SJSA1 (cell line): ENCODE results near the gene SLC41A1. TPM values are rescaled to one million over a fixed set of nuclear protein-coding genes. Genes with fewer than 3 reads are reported as not detected.
A peak's percentile ranks its signal among the peaks of the same experiment; 100 is the strongest.

ENCODE experiments used
- DNase-seq, 2 experiments: peaks; one replicate each; pipeline ENCODE4 v3.0.0-alpha.2; 2015 to 2020; ENCODE audit warnings: low spot score in 2 of 2, low read depth in 1 of 2
- H3K27ac ChIP-seq: fragments of 250-450 bp; sonication (Bioruptor Pico); 2 replicates; pipeline ENCODE4 v1.5.1; 2020; ENCODE audit warnings: mild to moderate bottlenecking, moderate library complexity
- H3K27me3 ChIP-seq: fragments of 250-450 bp; sonication (Bioruptor Pico); replicated peaks from 2 replicates; pipeline ENCODE4 v1.5.1; 2020; ENCODE audit warnings: mild to moderate bottlenecking, moderate library complexity
- H3K36me3 ChIP-seq: fragments of 250-450 bp; sonication (Bioruptor Pico); 2 replicates; pipeline ENCODE4 v1.5.1; 2020; ENCODE audit warnings: mild to moderate bottlenecking
- H3K4me1 ChIP-seq: fragments of 250-450 bp; sonication (Bioruptor Pico); replicated peaks from 2 replicates; pipeline ENCODE4 v1.6.1; 2021; ENCODE audit warnings: mild to moderate bottlenecking
- H3K4me3 ChIP-seq: fragments of 250-450 bp; sonication (Bioruptor Pico); 2 replicates; pipeline ENCODE4 v1.5.1; 2020; ENCODE audit warnings: mild to moderate bottlenecking
- H3K9me3 ChIP-seq: fragments of 250-450 bp; sonication (Bioruptor Pico); replicated peaks from 2 replicates; pipeline ENCODE4 v1.5.1; 2020; ENCODE audit warnings: mild to moderate bottlenecking
- total RNA-seq: library from RNA; depleted of rRNA; stranded (reverse); fragments of >200 nt; shearing (Covaris generic); gene quantifications from 2 replicates; pipeline ENCODE4 v1.2.3, GENCODE V29; 2014

Gene SLC41A1
- total RNA-seq, 1 experiment from 2014 or later = 21.0 TPM

DNA sequence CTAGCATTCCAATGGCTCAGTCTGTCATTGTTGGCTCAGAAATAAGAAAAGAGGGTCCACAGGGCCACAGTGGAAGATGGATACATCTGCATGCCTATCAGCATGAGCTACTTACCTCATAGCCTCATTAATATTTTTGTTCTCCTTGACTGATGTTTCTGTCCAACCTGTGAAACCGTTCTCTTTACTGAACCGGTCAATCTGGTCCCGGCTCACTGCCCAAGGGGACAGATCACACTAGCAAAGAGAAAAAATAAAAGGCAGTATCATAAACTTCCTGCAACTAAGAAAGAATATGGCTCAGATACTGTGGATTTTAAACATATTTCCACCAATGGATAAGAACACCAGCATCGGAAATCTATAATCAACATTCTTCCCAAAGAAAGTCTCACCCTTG is 42.4 kb downstream of the SLC41A1 start:
- Histone ChIP-seq H3K27ac (peak overlapping the region; percentile 47), H3K27me3 (no peaks in the 10 kb centered on the region), H3K4me1 (peaks cover 47% of the 10 kb centered on the region), H3K4me3 (no peak overlapping the region), H3K36me3 (peaks cover 14% of the 10 kb centered on the region), H3K9me3 (no peaks in the 10 kb centered on the region)
- DNase-seq = no peak

- Histone ChIP-seq H3K4me3 (no peak overlapping the region), H3K9me3 (no peaks in the 10 kb centered on the region), H3K4me1 (peaks cover 45% of the 10 kb centered on the region), H3K27ac (peak overlapping the region; percentile 47), H3K27me3 (no peaks in the 10 kb centered on the region), H3K36me3 (peaks cover 14% of the 10 kb centered on the region)
- peak; percentile 48 to 64 for DNase-seq
These were observed 43.2 kb downstream of the SLC41A1 start for GRCh38 chr1:205769641-205770365.

DNA sequence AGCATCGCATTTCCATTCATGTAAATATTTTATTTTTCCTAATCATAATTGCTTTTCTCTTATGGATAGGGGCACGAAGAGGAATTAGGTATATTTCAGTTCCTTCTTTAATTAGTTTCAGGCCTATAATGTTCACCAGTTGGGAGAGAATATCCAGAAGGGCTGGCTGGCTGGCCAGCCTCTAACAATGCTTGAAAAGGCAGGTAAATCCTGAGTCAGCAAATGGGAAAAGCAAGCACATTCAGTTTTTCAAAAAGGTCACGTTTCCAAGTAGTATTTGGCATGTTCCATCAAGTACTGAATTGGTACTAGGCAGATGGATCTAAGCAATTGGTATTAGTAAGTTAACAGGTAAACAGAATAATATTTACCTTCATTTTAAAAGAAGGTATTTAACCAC is 45.8 kb downstream of the SLC41A1 start:
- Histone ChIP-seq H3K27ac (no peak overlapping the region), H3K4me1 (peaks cover 31% of the 10 kb centered on the region), H3K4me3 (no peak overlapping the region), H3K9me3 (no peaks in the 10 kb centered on the region), H3K36me3 (peaks cover 14% of the 10 kb centered on the region), H3K27me3 (no peaks in the 10 kb centered on the region)
- no peak for DNase-seq

GRCh38 chr1:205766570-205766969 is 46.4 kb downstream of the SLC41A1 start:
- Histone ChIP-seq H3K4me3 (no peak overlapping the region), H3K4me1 (peaks cover 36% of the 10 kb centered on the region), H3K9me3 (no peaks in the 10 kb centered on the region), H3K36me3 (peaks cover 14% of the 10 kb centered on the region), H3K27ac (no peak overlapping the region), H3K27me3 (no peaks in the 10 kb centered on the region)
- no peak for DNase-seq

GRCh38 chr1:205766038-205766437 is 47.0 kb downstream of the SLC41A1 start:
- H3K4me1 ChIP-seq = peaks cover 42% of the 10 kb centered on the region
- H3K9me3 ChIP-seq = no peaks in the 10 kb centered on the region
- peaks cover 14% of the 10 kb centered on the region for H3K36me3 ChIP-seq
- no peak overlapping the region for H3K27ac ChIP-seq
- DNase-seq = no peak
- H3K27me3 ChIP-seq = no peaks in the 10 kb centered on the region
- H3K4me3 ChIP-seq = no peak overlapping the region

- no peak for DNase-seq
- 0 out of 2 replicates have a peak, but pooled peaks cover 2% of the 10 kb centered on the region for H3K9me3 ChIP-seq
- H3K4me3 ChIP-seq = no peak overlapping the region
- peaks cover 36% of the 10 kb centered on the region for H3K4me1 ChIP-seq
- no peak overlapping the region for H3K27ac ChIP-seq
- no peaks in the 10 kb centered on the region for H3K27me3 ChIP-seq
- peaks cover 3% of the 10 kb centered on the region; the same call in 1 of the 2 replicates for H3K36me3 ChIP-seq
These were observed 48.4 kb downstream of the SLC41A1 start for GRCh38 chr1:205764578-205764977.

- Histone ChIP-seq H3K27me3 (no peaks in the 10 kb centered on the region), H3K4me3 (no peak overlapping the region), H3K36me3 (0 out of 2 replicates have a peak, but pooled peaks cover 3% of the 10 kb centered on the region), H3K9me3 (0 out of 2 replicates have a peak, but pooled peaks cover 2% of the 10 kb centered on the region), H3K4me1 (peaks cover 30% of the 10 kb centered on the region), H3K27ac (no peak overlapping the region)
- DNase-seq = no peak
These were observed 49.0 kb downstream of the SLC41A1 start for GRCh38 chr1:205763980-205764379.

DNA sequence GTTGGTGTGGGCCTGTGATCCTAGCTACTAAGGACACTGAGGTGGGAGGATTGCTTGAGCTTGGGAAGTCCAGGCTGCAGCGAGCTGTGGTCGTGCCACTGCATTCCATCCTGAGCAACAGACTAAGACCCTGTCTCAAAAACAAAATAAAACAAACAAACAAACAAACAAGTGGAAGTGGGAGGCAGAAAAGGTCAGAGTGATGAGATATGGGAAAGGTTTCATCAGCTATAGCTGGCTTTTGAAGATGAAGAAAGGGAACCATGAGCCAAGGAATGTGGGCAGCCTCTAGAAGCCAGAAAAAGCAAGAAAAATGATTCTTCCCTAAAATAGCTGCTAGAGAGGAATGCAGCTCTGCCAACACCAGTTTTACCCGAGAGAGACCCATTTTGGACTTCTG is 52.4 kb downstream of the SLC41A1 start:
- H3K9me3 ChIP-seq = 0 out of 2 replicates have a peak, but pooled peaks cover 2% of the 10 kb centered on the region
- no peak overlapping the region for H3K4me3 ChIP-seq
- H3K4me1 ChIP-seq = peaks cover 18% of the 10 kb centered on the region
- no peaks in the 10 kb centered on the region for H3K36me3 ChIP-seq
- no peaks in the 10 kb centered on the region for H3K27me3 ChIP-seq
- H3K27ac ChIP-seq = no peak overlapping the region
- DNase-seq = no peak

DNA sequence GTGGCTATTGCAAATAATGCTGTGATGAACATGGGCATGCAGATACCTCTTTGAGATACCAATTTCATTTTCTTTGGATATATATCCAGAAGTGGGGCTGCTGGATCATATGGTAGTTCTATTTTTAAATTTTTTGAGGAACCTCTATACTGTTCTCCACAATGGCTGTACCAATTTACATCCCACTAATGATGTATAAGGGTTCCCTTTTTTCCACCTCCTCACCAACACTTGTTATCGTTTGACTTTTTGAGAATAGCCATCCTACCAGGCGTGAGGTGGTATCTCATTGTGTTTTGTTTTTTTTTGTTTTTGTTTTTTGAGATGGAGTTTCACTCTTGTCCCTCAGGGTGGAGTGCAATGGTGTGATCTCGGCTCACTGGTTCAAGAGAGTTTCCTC is 56.4 kb downstream of the SLC41A1 start:
- Histone ChIP-seq H3K4me1 (peaks cover 11% of the 10 kb centered on the region), H3K36me3 (no peaks in the 10 kb centered on the region), H3K4me3 (no peak overlapping the region), H3K27ac (no peak overlapping the region), H3K9me3 (0 out of 2 replicates have a peak, but pooled peaks cover 2% of the 10 kb centered on the region), H3K27me3 (no peaks in the 10 kb centered on the region)
- no peak for DNase-seq

DNA sequence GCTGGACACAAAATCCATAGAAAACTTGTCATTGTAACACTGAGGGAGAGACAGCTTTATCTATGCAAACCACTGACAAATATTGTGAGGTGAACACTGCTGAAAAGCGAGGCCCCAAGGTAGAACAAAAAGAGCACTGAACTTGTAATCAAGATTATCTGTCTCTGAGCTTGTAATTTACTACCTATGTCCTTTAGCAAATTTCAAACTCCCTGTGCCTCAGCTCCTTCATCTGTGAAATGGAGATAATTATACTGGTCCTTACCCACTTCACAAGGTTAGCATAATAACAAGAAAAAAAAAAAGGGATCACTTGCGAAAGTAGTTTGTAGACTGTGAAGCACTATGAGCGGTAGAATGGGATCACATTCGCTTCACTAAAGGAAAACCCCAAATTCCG is 58.1 kb downstream of the SLC41A1 start:
- no peak overlapping the region for H3K27ac ChIP-seq
- H3K4me3 ChIP-seq = no peak overlapping the region
- no peak for DNase-seq
- H3K27me3 ChIP-seq = no peaks in the 10 kb centered on the region
- no peaks in the 10 kb centered on the region for H3K36me3 ChIP-seq
- no peaks in the 10 kb centered on the region for H3K9me3 ChIP-seq
- H3K4me1 ChIP-seq = peaks cover 4% of the 10 kb centered on the region

DNA sequence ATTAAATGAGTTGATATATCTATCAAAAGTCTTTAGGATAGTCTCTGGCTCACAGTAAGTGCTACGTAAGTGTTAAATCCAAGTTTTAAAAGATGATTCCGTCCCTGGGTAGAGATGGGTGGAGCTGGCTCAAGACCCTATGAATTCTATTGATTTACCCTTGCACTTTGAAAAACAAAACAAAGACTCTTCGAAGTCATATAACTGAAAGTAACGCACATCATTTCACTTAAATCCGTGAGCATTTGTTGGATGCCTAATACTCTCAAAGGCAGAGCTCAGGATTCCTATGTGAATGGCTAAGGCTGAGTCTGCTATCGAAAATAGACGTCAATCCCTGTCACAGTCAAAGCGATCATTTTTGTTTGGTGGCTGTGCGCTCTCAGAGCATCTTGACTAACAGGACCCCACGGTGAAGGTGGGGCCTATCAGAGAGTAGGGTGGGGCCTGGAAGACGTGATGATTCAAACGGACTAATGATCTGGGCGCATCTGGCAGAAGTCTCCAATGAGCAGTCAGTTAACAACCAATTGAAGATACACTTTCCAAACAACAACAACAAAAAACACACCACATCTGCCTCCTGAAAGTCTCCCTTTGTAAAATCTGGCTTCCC is 61.9 kb downstream of the SLC41A1 start:
- peaks cover 32% of the 10 kb centered on the region for H3K36me3 ChIP-seq
- H3K27me3 ChIP-seq = no peaks in the 10 kb centered on the region
- H3K9me3 ChIP-seq = no peaks in the 10 kb centered on the region
- H3K27ac ChIP-seq = no peak overlapping the region
- H3K4me3 ChIP-seq = no peak overlapping the region
- DNase-seq = no peak
- H3K4me1 ChIP-seq = peaks cover 24% of the 10 kb centered on the region

DNA sequence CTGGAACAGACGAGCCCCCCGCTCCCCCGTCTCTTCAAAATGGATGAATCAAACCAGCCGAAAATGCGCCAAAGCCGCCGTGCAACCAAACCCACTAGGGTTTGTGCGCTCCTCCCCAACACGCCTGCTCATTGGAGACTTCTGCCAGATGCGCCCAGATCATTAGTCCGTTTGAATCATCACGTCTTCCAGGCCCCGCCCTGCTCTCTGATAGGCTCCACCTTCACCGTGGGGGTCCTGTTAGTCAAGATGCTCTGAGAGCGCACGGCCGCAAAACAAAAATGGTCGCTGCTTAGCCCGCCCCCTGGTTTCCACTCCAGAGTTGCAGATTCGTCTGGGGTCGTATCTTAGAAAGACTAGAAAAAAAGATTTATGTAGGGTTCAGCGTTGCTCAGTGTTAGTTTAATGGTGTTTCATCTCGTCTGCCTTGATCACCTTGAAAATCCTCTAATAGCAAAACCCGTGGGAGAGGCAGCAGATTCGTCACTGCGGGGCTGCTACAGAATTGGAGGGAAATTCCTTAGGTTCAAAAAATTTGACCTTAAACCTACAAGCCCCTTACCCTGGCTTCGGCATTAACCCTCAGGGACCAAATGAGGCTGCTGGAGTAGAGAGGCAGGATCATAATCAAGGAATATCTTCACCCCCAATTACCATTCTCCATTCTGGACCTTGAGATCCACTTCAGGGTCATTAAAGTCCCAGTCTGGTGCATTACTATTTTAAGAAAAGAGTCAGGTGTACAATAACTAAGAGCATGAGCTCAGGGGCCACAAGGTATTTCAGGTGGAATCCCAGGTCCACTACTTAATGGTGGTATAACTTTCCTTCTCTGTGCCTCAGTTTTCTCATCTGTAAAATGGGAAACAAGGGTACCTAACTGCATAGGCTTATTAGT is 62.6 kb downstream of the SLC41A1 start, which contains the start of gene NUCKS1:
Gene NUCKS1, minus strand, starts transcription at position 45 of the 898 bp plus-strand sequence. CDS start 209 bp downstream, outside the sequence.
- peak within 1 kb of the TSS; percentile 78 for H3K4me3 ChIP-seq
- peak within 1 kb of the TSS; percentile 89 for H3K27ac ChIP-seq
- peak; percentile 98 to 99 for DNase-seq
- H3K27me3 ChIP-seq = no peaks in the 10 kb centered on the region
- peaks cover 40% of the 10 kb centered on the region for H3K36me3 ChIP-seq
- peaks cover 24% of the 10 kb centered on the region for H3K4me1 ChIP-seq
- H3K9me3 ChIP-seq = no peaks in the 10 kb centered on the region

GRCh38 chr1:205749234-205750137 is 63.5 kb downstream of the SLC41A1 start:
- no peaks in the 10 kb centered on the region for H3K9me3 ChIP-seq
- no peaks in the 10 kb centered on the region for H3K27me3 ChIP-seq
- H3K4me1 ChIP-seq = peaks cover 24% of the 10 kb centered on the region
- H3K27ac ChIP-seq = peak overlapping the region; percentile 89
- peak; percentile 98 to 99 for DNase-seq
- H3K4me3 ChIP-seq = peak overlapping the region; percentile 78
- peaks cover 46% of the 10 kb centered on the region for H3K36me3 ChIP-seq
